A673 (cell line): ENCODE data around the gene ZNF319. TPM values are rescaled to one million over a fixed set of nuclear protein-coding genes. Genes with fewer than 3 reads are reported as not detected.
A peak's percentile ranks its signal among the peaks of the same experiment; 100 is the strongest.

Experiments
- BruUV-seq: library from RNA; stranded (reverse); fragments of 400-500 nt; replicated peaks from 2 replicates; lab custom pipeline; 2021; lab: Mats Ljungman, UMichigan
- CTCF ChIA-PET: fragments of 300-600 bp; sonication (Branson Sonifier 250); formaldehyde crosslinking; loops from one replicate; lab custom pipeline; 2022; ENCODE audit warnings: antibody characterized with exemption; lab: Charles Lee
- POLR2A ChIA-PET: fragments of 300-600 bp; sonication (Branson Sonifier 250); formaldehyde crosslinking; loops from one replicate; lab custom pipeline; 2022; ENCODE audit warnings: antibody characterized with exemption; ENCODE audit not compliant: low non-redundant PET; lab: Charles Lee
- DNase-seq: peaks from one replicate; pipeline ENCODE4 v3.0.0-alpha.2; 2015; ENCODE audit warnings: low spot score
- H3K27ac ChIP-seq: fragments of 200-600 bp; sonication (generic); 2 replicates; pipeline ENCODE4 v1.5.1; 2016; ENCODE audit warnings: mixed run types, low read depth, mild to moderate bottlenecking, mixed read lengths, antibody characterized with exemption, low read length; ENCODE audit not compliant: poor library complexity, severe bottlenecking
- H3K27me3 ChIP-seq: fragments of 200-600 bp; sonication (generic); replicated peaks from 2 replicates; pipeline ENCODE4 v1.6.1; 2017; ENCODE audit warnings: mixed run types, low read depth, mild to moderate bottlenecking, mixed read lengths, antibody characterized with exemption, low read length; ENCODE audit not compliant: insufficient read depth, poor library complexity
- H3K36me3 ChIP-seq: fragments of 200-600 bp; sonication (generic); 2 replicates; pipeline ENCODE4 v1.6.1; 2016; ENCODE audit warnings: mixed run types, mild to moderate bottlenecking, mixed read lengths, antibody characterized with exemption, low read length; ENCODE audit not compliant: insufficient read depth, poor library complexity, severe bottlenecking
- H3K4me1 ChIP-seq: fragments of 200-600 bp; sonication (generic); 2 replicates; pipeline ENCODE4 v1.6.1; 2017; ENCODE audit warnings: mixed run types, mild to moderate bottlenecking, mixed read lengths, antibody characterized with exemption, low read length; ENCODE audit not compliant: insufficient read depth, poor library complexity, severe bottlenecking
- H3K4me3 ChIP-seq: fragments of 200-600 bp; sonication (generic); 2 replicates; pipeline ENCODE4 v1.5.1; 2016; ENCODE audit warnings: low read depth, mixed run types, mild to moderate bottlenecking, mixed read lengths, low read length; ENCODE audit not compliant: poor library complexity, severe bottlenecking
- H3K9me3 ChIP-seq: fragments of 200-600 bp; sonication (generic); 2 replicates; pipeline ENCODE4 v1.6.1; 2016; ENCODE audit warnings: mixed run types, low read depth, mild to moderate bottlenecking, mixed read lengths, antibody characterized with exemption, low read length; ENCODE audit not compliant: poor library complexity, severe bottlenecking
- EZH2 ChIP-seq: fragments of 200-600 bp; sonication (generic); IDR thresholded peaks from 2 replicates; pipeline ENCODE4 v1.6.1; 2017; ENCODE audit warnings: borderline replicate concordance, low read depth, mild to moderate bottlenecking, mixed read lengths, antibody characterized with exemption, low read length; ENCODE audit not compliant: poor library complexity, severe bottlenecking
- intact Hi-C: fragments of 100-400 bp; cut with micrococcal nuclease; formaldehyde crosslinking; loops from one replicate; pipeline ENCODE4 v1.10.0; 2022; ENCODE audit not compliant: unreplicated experiment
- total RNA-seq: library from RNA; stranded (reverse); gene quantifications from 2 replicates; pipeline ENCODE4 v1.2.3, GENCODE V29; 2021
- TF ChIP-seq, protein P1 (sequence below): fragments of 300-800, 200-600 bp; sonication (generic); conservative IDR thresholded peaks from 2 replicates; pipeline ENCODE4 v1.5.1; 2017; ENCODE audit warnings: low read depth, mild to moderate bottlenecking, antibody characterized with exemption, low read length, moderate library complexity, mixed read lengths

ZNF319 gene
- total RNA-seq, 1 experiment from 2014 or later = 12.9 TPM

GRCh38 chr16:58027916-58028455 is 27.5 kb upstream of the ZNF319 start:
- no peaks in the 10 kb centered on the region for H3K27me3 ChIP-seq
- H3K9me3 ChIP-seq = no peaks in the 10 kb centered on the region
- TF ChIP-seq, protein P1, sequence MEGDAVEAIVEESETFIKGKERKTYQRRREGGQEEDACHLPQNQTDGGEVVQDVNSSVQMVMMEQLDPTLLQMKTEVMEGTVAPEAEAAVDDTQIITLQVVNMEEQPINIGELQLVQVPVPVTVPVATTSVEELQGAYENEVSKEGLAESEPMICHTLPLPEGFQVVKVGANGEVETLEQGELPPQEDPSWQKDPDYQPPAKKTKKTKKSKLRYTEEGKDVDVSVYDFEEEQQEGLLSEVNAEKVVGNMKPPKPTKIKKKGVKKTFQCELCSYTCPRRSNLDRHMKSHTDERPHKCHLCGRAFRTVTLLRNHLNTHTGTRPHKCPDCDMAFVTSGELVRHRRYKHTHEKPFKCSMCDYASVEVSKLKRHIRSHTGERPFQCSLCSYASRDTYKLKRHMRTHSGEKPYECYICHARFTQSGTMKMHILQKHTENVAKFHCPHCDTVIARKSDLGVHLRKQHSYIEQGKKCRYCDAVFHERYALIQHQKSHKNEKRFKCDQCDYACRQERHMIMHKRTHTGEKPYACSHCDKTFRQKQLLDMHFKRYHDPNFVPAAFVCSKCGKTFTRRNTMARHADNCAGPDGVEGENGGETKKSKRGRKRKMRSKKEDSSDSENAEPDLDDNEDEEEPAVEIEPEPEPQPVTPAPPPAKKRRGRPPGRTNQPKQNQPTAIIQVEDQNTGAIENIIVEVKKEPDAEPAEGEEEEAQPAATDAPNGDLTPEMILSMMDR = no peak
- no peak for TF ChIP-seq EZH2
- peaks cover 17% of the 10 kb centered on the region for H3K4me1 ChIP-seq
- no peaks in the 10 kb centered on the region for H3K36me3 ChIP-seq
- no peak for DNase-seq
- ChIA-PET POLR2A (no interaction called here), CTCF (interaction anchor here (0.7 kb wide), 1 partner anchor 98 kb away, joined by 6 read pairs; no protein-coding TSS in a partner anchor)
- H3K27ac ChIP-seq = no peak overlapping the region
- H3K4me3 ChIP-seq = no peak overlapping the region
- intact Hi-C loops = no loop called here
- BruUV-seq = no TSS peak

- no peaks in the 10 kb centered on the region for H3K36me3 ChIP-seq
- ChIA-PET CTCF (interaction anchor here (0.7 kb wide), 1 partner anchor 99 kb away, joined by 6 read pairs; no protein-coding TSS in a partner anchor), POLR2A (no interaction called here)
- no peak overlapping the region for H3K27ac ChIP-seq
- intact Hi-C loops = no loop called here
- DNase-seq = no peak
- no TSS peak for BruUV-seq
- no peaks in the 10 kb centered on the region for H3K9me3 ChIP-seq
- no peaks in the 10 kb centered on the region for H3K27me3 ChIP-seq
- H3K4me3 ChIP-seq = peak overlapping the region; percentile 70
- TF ChIP-seq, protein P1 = no peak
- no peak for TF ChIP-seq EZH2
- H3K4me1 ChIP-seq = peaks cover 23% of the 10 kb centered on the region
Measured at GRCh38 chr16:58027161-58027915, 26.9 kb upstream of the ZNF319 start.

DNA sequence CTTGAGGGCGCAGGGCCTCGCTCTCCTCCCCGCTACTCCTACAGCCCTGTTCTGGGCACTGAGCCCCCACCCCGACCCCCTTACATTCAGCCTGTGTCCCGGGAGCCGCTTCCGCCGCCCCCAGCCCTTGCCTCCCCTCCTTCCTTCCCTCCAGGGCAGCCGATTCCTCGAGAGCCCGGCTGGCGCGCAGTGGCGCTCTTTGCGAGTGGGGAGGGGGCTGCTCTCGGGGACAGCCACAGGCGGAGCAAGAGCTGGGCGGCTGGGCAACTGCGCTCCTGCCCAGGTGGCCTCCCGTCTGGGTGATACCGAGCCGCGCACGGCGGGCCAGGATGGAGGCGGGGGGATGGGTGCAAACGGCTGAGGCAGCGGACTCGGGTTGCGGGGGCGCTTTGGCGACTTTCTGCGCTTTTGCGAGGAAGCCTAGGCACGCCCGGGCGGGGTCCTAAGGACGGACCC is 26.3 kb upstream of the ZNF319 start:
- Histone ChIP-seq H3K36me3 (no peaks in the 10 kb centered on the region), H3K4me1 (peaks cover 27% of the 10 kb centered on the region), H3K27ac (no peak overlapping the region), H3K4me3 (peak overlapping the region; percentile 70), H3K27me3 (no peaks in the 10 kb centered on the region), H3K9me3 (no peaks in the 10 kb centered on the region)
- ChIA-PET POLR2A (no interaction called here), CTCF (interaction anchor here (1.2 kb wide), 1 partner anchor 92 kb away, joined by 3 read pairs; no protein-coding TSS in a partner anchor)
- BruUV-seq = no TSS peak
- no peak for TF ChIP-seq EZH2
- TF ChIP-seq, protein P1 = no peak; the same call in 1 of the 2 replicates
- peak; percentile 21 for DNase-seq
- intact Hi-C loops = no loop called here
